HCT116 (cell line): ENCODE measurements around the gene LIPH. TPM values are rescaled to one million over a fixed set of nuclear protein-coding genes. Genes with fewer than 3 reads are reported as not detected.
A peak's percentile ranks its signal among the peaks of the same experiment; 100 is the strongest.

Source experiments
- ATAC-seq: fragments of 200-7000 bp; cut with Tn5 transposase; 2 replicates; pipeline ENCODE4 v1.9.1; 2020; ENCODE audit warnings: mild to moderate bottlenecking, moderate library complexity
- BruUV-seq: library from RNA; stranded (reverse); fragments of 400-500 nt; replicated peaks from 2 replicates; lab custom pipeline; 2021; lab: Mats Ljungman, UMichigan
- CTCF ChIA-PET: fragments of 300-600 bp; sonication (Branson Sonifier 250); formaldehyde crosslinking; loops from one replicate; lab custom pipeline; 2021; ENCODE audit warnings: antibody characterized with exemption; lab: Charles Lee
- POLR2A ChIA-PET: fragments of 300-600, 350-600 bp; sonication (Branson Sonifier 250); formaldehyde crosslinking; loops from one replicate; lab custom pipeline; 2021; ENCODE audit warnings: antibody characterized with exemption; lab: Charles Lee
- RAD21 ChIA-PET, 2 experiments: fragments of 300-600 bp; sonication (Branson Sonifier 250); formaldehyde crosslinking; loops; one replicate each; lab custom pipeline; 2023; ENCODE audit warnings: low total read pairs in 2 of 2; ENCODE audit not compliant: uncharacterized antibody in 2 of 2, unreplicated experiment in 2 of 2, low non-redundant PET in 1 of 2; lab: Charles Lee
- DNase-seq: peaks from one replicate; pipeline ENCODE4 v3.0.0-alpha.2; 2010; ENCODE audit warnings: low read depth, low spot score
- H2AFZ ChIP-seq: fragments of 200-600 bp; shearing (Covaris generic), sonication (generic); 2 replicates; pipeline ENCODE4 v1.6.1; 2017; ENCODE audit warnings: low read depth, mixed run types, mixed read lengths, antibody characterized with exemption, low read length; ENCODE audit not compliant: poor library complexity, severe bottlenecking
- H3K27ac ChIP-seq: 2 replicates; pipeline ENCODE4 v1.5.1; 2012; ENCODE audit warnings: low read depth, low read length
- H3K27me3 ChIP-seq: fragments of 200-600 bp; sonication (generic); 2 replicates; pipeline ENCODE4 v1.6.1; 2016; ENCODE audit warnings: mixed run types, low read length, mixed read lengths; ENCODE audit not compliant: insufficient read depth
- H3K36me3 ChIP-seq, 2 experiments: fragments of 200-500 bp in 1 of 2; fragments of 200-600 bp in 1 of 2; sonication (Bioruptor generic) in 1 of 2; sonication (generic) in 1 of 2; 2 replicates each; pipeline versions ENCODE4 v1.5.1 to v1.6.1; 2014 to 2016; ENCODE audit warnings: low read length in 2 of 2, inconsistent platforms in 1 of 2, mixed read lengths in 1 of 2, mixed run types in 1 of 2; ENCODE audit not compliant: insufficient read depth in 2 of 2, control insufficient read depth in 1 of 2
- H3K4me1 ChIP-seq, 2 experiments: fragments of 200-600 bp in 1 of 2; sonication (generic) in 1 of 2; 2 replicates each; pipeline versions ENCODE4 v1.5.1 to v1.6.1; 2012 to 2017; ENCODE audit warnings: low read length in 2 of 2, inconsistent platforms in 1 of 2, mild to moderate bottlenecking in 1 of 2, mixed read lengths in 1 of 2, mixed run types in 1 of 2, moderate library complexity in 1 of 2; ENCODE audit not compliant: insufficient read depth in 2 of 2, control insufficient read depth in 1 of 2
- H3K4me2 ChIP-seq: fragments of 200-600 bp; sonication (generic); 2 replicates; pipeline ENCODE4 v1.6.1; 2017; ENCODE audit warnings: mixed run types, low read length, mixed read lengths
- H3K4me3 ChIP-seq, 2 experiments: fragments of 200-600 bp in 1 of 2; sonication (generic) in 1 of 2; replicated peaks in 1 of 2; 2 replicates each; pipeline ENCODE4 v1.5.1; 2011 to 2016; ENCODE audit warnings: low read length in 2 of 2, control low read depth in 1 of 2, low read depth in 1 of 2, mild to moderate bottlenecking in 1 of 2, mixed read lengths in 1 of 2, mixed run types in 1 of 2
- H3K79me2 ChIP-seq: fragments of 200-600 bp; sonication (generic); 2 replicates; pipeline ENCODE4 v1.6.1; 2017; ENCODE audit warnings: mild to moderate bottlenecking, mixed run types, low read length, moderate library complexity, mixed read lengths; ENCODE audit not compliant: insufficient read depth
- H3K9ac ChIP-seq: fragments of 200-600 bp; sonication (generic); 2 replicates; pipeline ENCODE4 v1.6.1; 2016; ENCODE audit warnings: low read length, mixed read lengths
- H3K9me2 ChIP-seq: fragments of 200-600 bp; sonication (generic), shearing (Covaris generic); 2 replicates; pipeline ENCODE4 v1.6.1; 2017; ENCODE audit warnings: mixed run types, mild to moderate bottlenecking, moderate library complexity; ENCODE audit not compliant: insufficient read depth
- H3K9me3 ChIP-seq, 2 experiments: fragments of 200-500 bp in 1 of 2; fragments of 200-600 bp in 1 of 2; sonication (Bioruptor generic) in 1 of 2; sonication (generic) in 1 of 2; 2 replicates each; pipeline ENCODE4 v1.6.1; 2014 to 2017; ENCODE audit warnings: low read length in 2 of 2, mixed read lengths in 2 of 2, inconsistent platforms in 1 of 2, low read depth in 1 of 2, mild to moderate bottlenecking in 1 of 2, mixed run types in 1 of 2, moderate library complexity in 1 of 2; ENCODE audit not compliant: control insufficient read depth in 1 of 2, insufficient read depth in 1 of 2
- H4K20me1 ChIP-seq: fragments of 200-600 bp; sonication (generic), shearing (Covaris generic); 2 replicates; pipeline ENCODE4 v1.6.1; 2017; ENCODE audit warnings: mixed run types, mild to moderate bottlenecking, moderate library complexity; ENCODE audit not compliant: insufficient read depth
- CBX3 ChIP-seq: IDR thresholded peaks from 2 replicates; pipeline ENCODE4 v1.6.1; 2012; ENCODE audit warnings: low read depth
- CEBPB ChIP-seq: IDR thresholded peaks from 2 replicates; pipeline ENCODE4 v1.6.1; 2012; ENCODE audit warnings: low read depth
- CTCF ChIP-seq, 3 experiments: fragments of 200-600 bp in 1 of 3; sonication (generic) in 1 of 3; IDR thresholded peaks in 2 of 3; conservative IDR thresholded peaks in 1 of 3; 2 replicates each; pipeline ENCODE4 v1.5.1; 2012 to 2017; ENCODE audit warnings: low read depth in 2 of 3, low read length in 2 of 3, antibody characterized with exemption in 1 of 3, borderline replicate concordance in 1 of 3, control low read depth in 1 of 3, mild to moderate bottlenecking in 1 of 3, mixed read lengths in 1 of 3, mixed run types in 1 of 3, moderate library complexity in 1 of 3; ENCODE audit not compliant: insufficient read depth in 1 of 3
- EGR1 ChIP-seq: IDR thresholded peaks from 2 replicates; pipeline ENCODE4 v1.6.1; 2012; ENCODE audit warnings: low read depth
- ELF1 ChIP-seq: IDR thresholded peaks from 2 replicates; pipeline ENCODE4 v1.6.1; 2012; ENCODE audit warnings: low read depth, borderline replicate concordance
- EZH2 ChIP-seq: fragments of 200-600 bp; sonication (generic); IDR thresholded peaks from 2 replicates; pipeline ENCODE4 v1.6.1; 2017; ENCODE audit warnings: antibody characterized with exemption, mixed run types
- EZH2phosphoT487 ChIP-seq: fragments of 200-600 bp; IDR thresholded peaks from 2 replicates; pipeline ENCODE4 v1.6.1; 2018; ENCODE audit warnings: antibody characterized with exemption, borderline replicate concordance
- FOSL1 ChIP-seq: IDR thresholded peaks from 2 replicates; pipeline ENCODE4 v1.6.1; 2012; ENCODE audit warnings: low read depth
- JUND ChIP-seq: IDR thresholded peaks from 2 replicates; pipeline ENCODE4 v1.6.1; 2012
- MAX ChIP-seq: IDR thresholded peaks from 2 replicates; pipeline ENCODE4 v1.6.1; 2012
- POLR2A ChIP-seq: IDR thresholded peaks from 2 replicates; pipeline ENCODE4 v1.7.0; 2011; ENCODE audit warnings: borderline replicate concordance; ENCODE audit not compliant: insufficient read depth, insufficient read length; ENCODE audit errors: extremely low read depth
- POLR2AphosphoS5 ChIP-seq: IDR thresholded peaks from 2 replicates; pipeline ENCODE4 v1.6.1; 2011; ENCODE audit warnings: mild to moderate bottlenecking, low read depth, low read length, moderate library complexity
- REST ChIP-seq: IDR thresholded peaks from 2 replicates; pipeline ENCODE4 v1.6.1; 2012; ENCODE audit warnings: low read depth
- SIN3A ChIP-seq: IDR thresholded peaks from 2 replicates; pipeline ENCODE4 v1.6.1; 2012; ENCODE audit warnings: low read depth
- SRF ChIP-seq: IDR thresholded peaks from 2 replicates; pipeline ENCODE4 v1.6.1; 2012; ENCODE audit warnings: low read depth
- TCF7L2 ChIP-seq: IDR thresholded peaks from 2 replicates; pipeline ENCODE4 v1.7.0; 2011; ENCODE audit warnings: borderline replicate concordance, inconsistent platforms; ENCODE audit not compliant: insufficient read depth, insufficient read length; ENCODE audit errors: extremely low read depth
- YY1 ChIP-seq: IDR thresholded peaks from 2 replicates; pipeline ENCODE4 v1.6.1; 2011; ENCODE audit warnings: low read length, low read depth, moderate library complexity, mild to moderate bottlenecking; ENCODE audit not compliant: insufficient replicate concordance; ENCODE audit errors: extremely low read depth
- ZBTB33 ChIP-seq: IDR thresholded peaks from 2 replicates; pipeline ENCODE4 v1.6.1; 2011; ENCODE audit warnings: mild to moderate bottlenecking, low read length, moderate library complexity; ENCODE audit not compliant: insufficient replicate concordance; ENCODE audit errors: extremely low read depth
- ZFX ChIP-seq: fragments of 450-650 bp; IDR thresholded peaks from 2 replicates; pipeline ENCODE4 v1.6.1; 2017
- ZNF274 ChIP-seq: fragments of 200-500 bp; sonication (Bioruptor generic); IDR thresholded peaks from 2 replicates; pipeline ENCODE4 v1.6.1; 2014; ENCODE audit warnings: mild to moderate bottlenecking, low read depth, low read length, inconsistent platforms
- intact Hi-C: fragments of 100-400 bp; cut with micrococcal nuclease; formaldehyde crosslinking; loops from 2 replicates; pipeline ENCODE4 v1.10.0; 2022
- total RNA-seq: library from RNA; stranded (reverse); gene quantifications from one replicate; pipeline ENCODE4 v1.2.1, GENCODE V29; 2021; ENCODE audit not compliant: unreplicated experiment

Gene LIPH
- total RNA-seq, 1 experiment from 2014 or later = 13.7 TPM

- ChIA-PET CTCF (interaction anchor here (1.2 kb wide), 1 partner anchor 13 kb away, joined by 3 read pairs; no protein-coding TSS in a partner anchor), POLR2A (no interaction called here), RAD21 (interaction anchor here in 1 of 2 experiments (0.6 kb wide), 1 partner anchor 102 kb away, joined by 7 read pairs; no protein-coding TSS in a partner anchor)
- no peaks in the 10 kb centered on the region for H3K27me3 ChIP-seq
- no peaks in the 10 kb centered on the region for H3K9me2 ChIP-seq
- peak overlapping the region in 1 of 2 experiments; percentile 33; a peak in 1 of 4 replicates for H3K4me3 ChIP-seq
- no peak overlapping the region for H2AFZ ChIP-seq
- no peaks in the 10 kb centered on the region for H4K20me1 ChIP-seq
- no TSS peak for BruUV-seq
- H3K27ac ChIP-seq = peak overlapping the region; percentile 56
- no peaks in the 10 kb centered on the region for H3K36me3 ChIP-seq
- DNase-seq = peak; percentile 93
- 0 out of 2 replicates have a peak overlapping the region, but pooled peaks have one; percentile 14 for H3K9ac ChIP-seq
- no peaks in the 10 kb centered on the region for H3K79me2 ChIP-seq
- peak overlapping the region; percentile 74 for H3K4me2 ChIP-seq
- no peaks in the 10 kb centered on the region for H3K9me3 ChIP-seq
- peaks cover 42 to 57% of the 10 kb centered on the region in 2 experiments for H3K4me1 ChIP-seq
- intact Hi-C loops = loop anchor here (5.0 kb wide), 1 partner anchor 84 kb away; no protein-coding TSS in a partner anchor
- peak; percentile 91 for ATAC-seq
- TF ChIP-seq FOSL1 = peak; percentile 96
- TF ChIP-seq CEBPB = peak; percentile 74; the same call in 1 of the 2 replicates
- no peak for TF ChIP-seq ELF1
- peak; percentile 96 for TF ChIP-seq JUND
- 0 out of 2 replicates have a peak, but pooled peaks have one; percentile 18 for TF ChIP-seq ZFX
- TF ChIP-seq MAX = peak; percentile 58; the same call in 1 of the 2 replicates
- no peak for TF ChIP-seq POLR2A
- no peak for TF ChIP-seq EGR1
- no peak for TF ChIP-seq EZH2
- TF ChIP-seq YY1 = peak; percentile 67
- peak; percentile 96 for TF ChIP-seq TCF7L2
- TF ChIP-seq CBX3 = peak; percentile 88
- TF ChIP-seq ZNF274 = no peak
- TF ChIP-seq SRF = peak; percentile 74
- TF ChIP-seq POLR2AphosphoS5 = peak; percentile 66
- TF ChIP-seq CTCF (IDR thresholded peaks at IDR 0.05 in 2 of 3, conservative IDR thresholded peaks at IDR 0.05 in 1 of 3; ENCODE audit: borderline replicate concordance in 1 of 3, insufficient read depth in 1 of 3, low read depth in 2 of 3, low read length in 2 of 3) = no peak
- TF ChIP-seq SIN3A = peak; percentile 83
- TF ChIP-seq EZH2phosphoT487 = no peak
- no peak for TF ChIP-seq ZBTB33
- TF ChIP-seq REST = no peak
Observed at GRCh38 chr3:185473290-185473815, 79.0 kb downstream of the LIPH start.
